GM19397 (cell line): ENCODE measurements around the gene MRPL46.
"Not testable (repeated sequence)": the region's sequence is repeated elsewhere in the genome, so short reads cannot be mapped to it uniquely, and the experiment has no call there.

ENCODE experiments used
- ATAC-seq: cut with Tn5 transposase; IDR thresholded peaks from one replicate; pipeline ENCODE4 v1.9.1; 2021; ENCODE audit warnings: mild to moderate bottlenecking, moderate library complexity; ENCODE audit not compliant: unreplicated experiment

Gene MRPL46

GRCh38 chr15:88448991-88449461 is 18.2 kb downstream of the MRPL46 start:
- no peak for ATAC-seq

GRCh38 chr15:88447741-88448140 is 19.4 kb downstream of the MRPL46 start:
- ATAC-seq: no peak

GRCh38 chr15:88447206-88447605 is 20.0 kb downstream of the MRPL46 start:
- ATAC-seq: no peak

GRCh38 chr15:88441076-88441730 is 26.0 kb downstream of the MRPL46 start:
- no peak for ATAC-seq

GRCh38 chr15:88440021-88440420 is 27.2 kb downstream of the MRPL46 start:
- ATAC-seq: no peak

- no peak for ATAC-seq
Measured at GRCh38 chr15:88438181-88438580, 29.0 kb downstream of the MRPL46 start.

GRCh38 chr15:88434106-88434505 is 33.1 kb downstream of the MRPL46 start:
- ATAC-seq: not testable (repeated sequence)

GRCh38 chr15:88433046-88433685 is 34.0 kb downstream of the MRPL46 start:
- ATAC-seq: no peak

- ATAC-seq: no peak
Measured at GRCh38 chr15:88431441-88431840, 35.7 kb downstream of the MRPL46 start.

- no peak for ATAC-seq
Measured at GRCh38 chr15:88430051-88430450, 37.1 kb downstream of the MRPL46 start.

- no peak for ATAC-seq
Measured at GRCh38 chr15:88428805-88429605, 38.2 kb downstream of the MRPL46 start.

- ATAC-seq: no peak
Measured at GRCh38 chr15:88428053-88428452, 39.1 kb downstream of the MRPL46 start.

- ATAC-seq: no peak
Measured at GRCh38 chr15:88426304-88426703, 40.9 kb downstream of the MRPL46 start.

- no peak for ATAC-seq
Measured at GRCh38 chr15:88423331-88423730, 43.9 kb downstream of the MRPL46 start.

- ATAC-seq: no peak
Measured at GRCh38 chr15:88419830-88420229, 47.4 kb downstream of the MRPL46 start.
